Neural cell (in vitro differentiated cells): ENCODE data around the gene FRMD4B. TPM values are rescaled to one million over a fixed set of nuclear protein-coding genes. Genes with fewer than 3 reads are reported as not detected.

ENCODE experiments used
- H2AFZ ChIP-seq: fragments of 200-600, 300-800 bp; sonication (generic), shearing (Covaris generic); 2 replicates; pipeline ENCODE4 v1.6.0; 2014; ENCODE audit warnings: low read depth, mild to moderate bottlenecking, antibody characterized with exemption, low read length, moderate library complexity
- H3F3A ChIP-seq: fragments of 200-600 bp; shearing (Covaris generic); 2 replicates; pipeline ENCODE4 v1.6.1; 2016; ENCODE audit warnings: mild to moderate bottlenecking, moderate library complexity, mixed read lengths, antibody characterized with exemption, low read length; ENCODE audit not compliant: insufficient read depth, poor library complexity, severe bottlenecking
- H3K27ac ChIP-seq: fragments of 200-600, 300-800 bp; sonication (generic), shearing (Covaris generic); 2 replicates; pipeline ENCODE4 v1.5.1; 2014; ENCODE audit warnings: mild to moderate bottlenecking, low read length, moderate library complexity
- H3K27me3 ChIP-seq: fragments of 300-800, 200-600 bp; sonication (generic), shearing (Covaris generic); 2 replicates; pipeline ENCODE4 v1.6.0; 2014; ENCODE audit warnings: mild to moderate bottlenecking, low read depth, low read length, moderate library complexity; ENCODE audit not compliant: insufficient read depth
- H3K36me3 ChIP-seq: fragments of 300-800, 200-600 bp; sonication (generic), shearing (Covaris generic); 2 replicates; pipeline ENCODE4 v1.5.1; 2014; ENCODE audit warnings: mild to moderate bottlenecking, antibody characterized with exemption, low read length, moderate library complexity; ENCODE audit not compliant: insufficient read depth
- H3K4me2 ChIP-seq: fragments of 300-800, 200-600 bp; sonication (generic), shearing (Covaris generic); 2 replicates; pipeline ENCODE4 v1.6.0; 2014; ENCODE audit warnings: mild to moderate bottlenecking, low read length
- H3K4me3 ChIP-seq: fragments of 300-800, 200-600 bp; sonication (generic), shearing (Covaris generic); 2 replicates; pipeline ENCODE4 v1.5.1; 2014; ENCODE audit warnings: mild to moderate bottlenecking, low read length, moderate library complexity
- H3K79me2 ChIP-seq: fragments of 200-600 bp; shearing (Covaris generic); replicated peaks from 2 replicates; pipeline ENCODE4 v1.6.0; 2014; ENCODE audit warnings: mild to moderate bottlenecking, low read length, moderate library complexity; ENCODE audit not compliant: insufficient read depth
- H3K9ac ChIP-seq: fragments of 300-800, 200-600 bp; sonication (generic), shearing (Covaris generic); 2 replicates; pipeline ENCODE4 v1.6.1; 2016; ENCODE audit warnings: mild to moderate bottlenecking, low read length, mixed read lengths
- H3K9me2 ChIP-seq: fragments of 200-600 bp; shearing (Covaris generic); 2 replicates; pipeline ENCODE4 v1.6.1; 2016; ENCODE audit warnings: mild to moderate bottlenecking, low read length, mixed read lengths; ENCODE audit not compliant: insufficient read depth
- H3K9me3 ChIP-seq: fragments of 200-600, 300-800 bp; sonication (generic), shearing (Covaris generic); 2 replicates; pipeline ENCODE4 v1.6.1; 2016; ENCODE audit warnings: mild to moderate bottlenecking, mixed run types, low read length, moderate library complexity, mixed read lengths
- H4K20me1 ChIP-seq: fragments of 200-600 bp; shearing (Covaris generic); 2 replicates; pipeline ENCODE4 v1.6.1; 2016; ENCODE audit warnings: mild to moderate bottlenecking, mixed run types; ENCODE audit not compliant: insufficient read depth
- CTCF ChIP-seq: fragments of 450-650 bp; IDR thresholded peaks from 2 replicates; pipeline ENCODE4 v1.5.1; 2014; ENCODE audit warnings: antibody characterized with exemption, mild to moderate bottlenecking, moderate library complexity; ENCODE audit not compliant: poor library complexity, severe bottlenecking
- EP300 ChIP-seq: fragments of 450-650 bp; conservative IDR thresholded peaks from 2 replicates; pipeline ENCODE4 v1.6.1; 2014; ENCODE audit warnings: antibody characterized with exemption, mild to moderate bottlenecking, moderate library complexity; ENCODE audit not compliant: poor library complexity, severe bottlenecking
- EZH2 ChIP-seq: fragments of 200-600, 300-800 bp; shearing (Covaris generic), sonication (generic); IDR thresholded peaks from 2 replicates; pipeline ENCODE4 v1.6.1; 2014; ENCODE audit warnings: antibody characterized with exemption, low read length, borderline replicate concordance, mild to moderate bottlenecking; ENCODE audit not compliant: insufficient read depth, poor library complexity, severe bottlenecking
- MXI1 ChIP-seq: fragments of 450-650 bp; conservative IDR thresholded peaks from 2 replicates; pipeline ENCODE4 v1.6.1; 2014; ENCODE audit warnings: antibody characterized with exemption, mild to moderate bottlenecking; ENCODE audit not compliant: poor library complexity, severe bottlenecking
- POLR2AphosphoS5 ChIP-seq: IDR thresholded peaks from 2 replicates; pipeline ENCODE4 v1.6.1; 2012
- RAD21 ChIP-seq: fragments of 450-650 bp; conservative IDR thresholded peaks from 2 replicates; pipeline ENCODE4 v1.6.1; 2014; ENCODE audit warnings: antibody characterized with exemption, mild to moderate bottlenecking, moderate library complexity
- REST ChIP-seq: IDR thresholded peaks from 2 replicates; pipeline ENCODE4 v1.6.1; 2012; ENCODE audit warnings: borderline replicate concordance
- SMC3 ChIP-seq: fragments of 450-650 bp; conservative IDR thresholded peaks from 2 replicates; pipeline ENCODE4 v1.6.1; 2014; ENCODE audit warnings: antibody characterized with exemption, mild to moderate bottlenecking, moderate library complexity; ENCODE audit not compliant: poor library complexity
- TAF1 ChIP-seq: IDR thresholded peaks from 2 replicates; pipeline ENCODE4 v1.6.1; 2012; ENCODE audit warnings: low read depth
- polyA plus RNA-seq: library from polyadenylated mRNA; depleted of rRNA; stranded (reverse); fragments of >200 nt; gene quantifications from 2 replicates; pipeline ENCODE4 v1.2.3, GENCODE V29; 2014

FRMD4B gene
- polyA plus RNA-seq, 1 donor from 2014 or later: 6.2 TPM

- Histone ChIP-seq H3K79me2 (no peaks in the 10 kb centered on the region), H3K9me3 (no peaks in the 10 kb centered on the region), H4K20me1 (no peaks in the 10 kb centered on the region), H3K9me2 (no peaks in the 10 kb centered on the region), H3F3A (no peaks in the 10 kb centered on the region), H3K4me2 (no peak overlapping the region), H2AFZ (no peak overlapping the region), H3K9ac (no peak overlapping the region), H3K4me3 (no peak overlapping the region), H3K27me3 (no peaks in the 10 kb centered on the region), H3K36me3 (no peaks in the 10 kb centered on the region), H3K27ac (no peak overlapping the region)
- no peak for TF ChIP-seq EP300
- TF ChIP-seq CTCF: no peak
- no peak for TF ChIP-seq REST
- TF ChIP-seq MXI1: no peak
- no peak for TF ChIP-seq RAD21
- no peak for TF ChIP-seq POLR2AphosphoS5
- no peak for TF ChIP-seq SMC3
- no peak for TF ChIP-seq EZH2
- no peak for TF ChIP-seq TAF1
Observed at GRCh38 chr3:69320871-69321271, 65.0 kb downstream of the FRMD4B start.

- H3K79me2 ChIP-seq: no peaks in the 10 kb centered on the region
- no peak overlapping the region for H3K27ac ChIP-seq
- no peaks in the 10 kb centered on the region for H3K9me2 ChIP-seq
- no peak overlapping the region for H3K4me2 ChIP-seq
- TF ChIP-seq POLR2AphosphoS5 (no peak), TAF1 (no peak), RAD21 (no peak), EZH2 (no peak), REST (no peak), EP300 (no peak), SMC3 (no peak), CTCF (no peak), MXI1 (no peak)
- H3F3A ChIP-seq: no peaks in the 10 kb centered on the region
- H3K36me3 ChIP-seq: no peaks in the 10 kb centered on the region
- no peaks in the 10 kb centered on the region for H3K9me3 ChIP-seq
- no peak overlapping the region for H2AFZ ChIP-seq
- H3K9ac ChIP-seq: no peak overlapping the region
- no peak overlapping the region for H3K4me3 ChIP-seq
- H3K27me3 ChIP-seq: no peaks in the 10 kb centered on the region
- no peaks in the 10 kb centered on the region for H4K20me1 ChIP-seq
Observed at GRCh38 chr3:69319652-69320051, 66.2 kb downstream of the FRMD4B start.
